LHCN-M2 (cell line): ENCODE measurements around the gene SIVA1. TPM values are rescaled to one million over a fixed set of nuclear protein-coding genes. Genes with fewer than 3 reads are reported as not detected.

Experiments used
- DNase-seq: peaks from one replicate; pipeline ENCODE4 v3.0.0-alpha.2; 2012; ENCODE audit warnings: low read depth
- total RNA-seq: library from RNA; depleted of rRNA; stranded (reverse); fragments of >200 nt; gene quantifications from 2 replicates; pipeline ENCODE4 v1.2.3, GENCODE V29; 2014

The SIVA1 gene
- total RNA-seq, 1 experiment from 2014 or later: 317 TPM

DNA sequence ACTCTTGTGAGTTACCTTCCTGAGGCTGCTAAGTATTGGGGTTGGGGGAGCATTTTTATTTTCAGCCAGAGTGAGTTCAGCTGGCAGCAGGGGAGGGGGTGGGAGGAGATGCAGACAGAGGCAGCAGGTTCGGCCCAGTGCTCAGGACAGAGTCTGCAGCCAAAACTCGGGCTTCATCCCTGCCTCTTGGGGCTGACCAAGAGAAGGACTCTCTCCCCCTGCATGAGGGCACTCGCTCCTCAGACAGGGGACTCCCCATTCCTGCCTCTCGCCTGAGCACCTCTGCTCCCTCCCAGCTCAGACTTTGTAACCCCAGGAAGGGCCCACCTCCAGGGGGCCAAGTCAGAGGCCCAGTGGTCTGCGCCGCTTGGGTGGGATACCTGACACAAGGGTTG lies 43.7 kb downstream of the SIVA1 start:
- no peak for DNase-seq

DNA sequence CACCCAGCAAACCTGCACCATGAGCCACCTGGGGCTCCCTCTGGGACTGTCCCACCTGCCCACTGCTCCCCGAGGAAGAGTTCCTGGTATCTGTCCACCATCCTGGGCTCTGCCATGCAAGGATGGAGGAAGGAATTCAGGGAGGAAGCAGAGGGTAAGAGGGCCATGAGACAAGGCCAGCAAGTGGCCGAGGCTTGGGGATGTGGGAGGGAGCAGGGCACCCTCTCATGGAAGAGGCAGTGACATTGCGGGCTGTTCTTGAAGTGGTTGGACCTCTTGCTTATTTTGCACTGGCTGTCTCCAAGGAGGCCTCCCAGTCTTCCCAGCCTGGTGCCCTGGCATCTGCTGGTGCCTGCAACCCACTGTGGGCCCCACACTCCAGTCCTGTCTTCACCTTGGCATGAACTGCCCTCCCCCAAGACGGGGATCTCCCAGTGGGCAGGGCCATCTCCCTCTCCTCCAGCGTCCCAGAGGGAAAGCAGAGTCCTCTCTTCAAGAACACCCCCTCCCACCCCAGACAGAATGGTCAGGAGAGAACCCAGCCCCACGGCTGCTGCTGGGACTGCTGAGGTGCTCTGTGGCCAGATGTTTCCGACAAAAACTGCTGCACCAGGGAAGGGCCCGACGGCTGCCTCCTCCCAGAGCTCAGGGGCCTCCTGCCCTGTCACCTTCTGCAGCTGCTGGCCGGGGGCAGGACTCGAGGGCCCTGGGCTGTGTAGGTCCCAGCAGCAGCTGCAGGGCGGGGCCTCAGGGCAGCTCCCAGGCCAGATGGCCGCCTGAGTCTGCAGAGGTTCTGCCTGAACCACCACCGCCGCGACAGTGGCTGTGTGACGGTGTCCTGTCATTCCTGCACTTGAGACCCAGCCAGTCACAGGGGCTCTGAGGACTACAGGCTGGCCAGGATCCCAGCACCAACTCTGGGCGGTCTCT lies 44.4 kb downstream of the SIVA1 start:
- peak; percentile 68 for DNase-seq

DNA sequence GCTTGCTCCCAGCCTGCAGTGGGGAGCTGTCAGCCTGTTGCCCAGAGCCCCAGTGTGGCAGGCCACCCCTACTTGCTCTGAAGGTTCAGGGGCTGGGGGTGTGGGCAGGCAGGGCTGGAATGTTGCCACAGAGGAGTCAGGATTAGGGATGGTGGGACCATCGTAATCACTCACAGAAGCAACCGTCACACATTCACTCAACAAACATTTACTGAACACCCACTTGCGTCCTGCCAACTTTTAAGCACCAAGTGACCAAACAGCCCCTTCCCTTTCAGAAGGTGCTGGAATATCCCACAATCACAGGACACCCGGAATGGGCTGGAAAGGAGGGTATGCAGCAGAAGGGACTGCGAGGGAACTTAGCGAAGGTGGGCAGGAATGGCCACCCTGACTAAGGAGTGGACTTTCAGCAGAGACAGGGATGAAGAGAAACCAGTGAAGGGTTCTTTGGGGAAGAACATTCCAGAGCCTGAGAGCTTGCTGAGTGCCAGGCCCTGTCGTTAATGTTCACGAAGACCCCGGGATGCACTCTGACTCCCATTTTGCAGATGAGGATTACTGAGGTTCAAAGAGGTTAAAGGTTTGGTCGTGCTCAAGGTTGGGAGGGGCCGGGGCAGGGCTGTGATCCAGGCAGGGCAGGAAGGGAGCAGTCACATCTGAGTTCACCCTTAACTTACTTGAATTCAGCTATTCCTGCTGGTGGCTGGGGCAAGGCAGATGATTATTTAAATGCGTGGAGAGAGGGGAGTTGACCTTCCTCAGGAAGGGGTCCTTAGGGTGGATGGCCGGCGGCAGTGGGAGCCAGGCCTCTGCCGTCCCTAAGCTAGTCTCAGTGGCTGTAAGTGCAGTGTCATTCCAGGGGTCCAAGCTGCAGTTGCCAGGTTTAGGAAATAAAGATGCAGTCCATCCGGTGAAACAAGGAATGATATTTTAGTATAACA lies 45.6 kb downstream of the SIVA1 start:
- no peak for DNase-seq

DNA sequence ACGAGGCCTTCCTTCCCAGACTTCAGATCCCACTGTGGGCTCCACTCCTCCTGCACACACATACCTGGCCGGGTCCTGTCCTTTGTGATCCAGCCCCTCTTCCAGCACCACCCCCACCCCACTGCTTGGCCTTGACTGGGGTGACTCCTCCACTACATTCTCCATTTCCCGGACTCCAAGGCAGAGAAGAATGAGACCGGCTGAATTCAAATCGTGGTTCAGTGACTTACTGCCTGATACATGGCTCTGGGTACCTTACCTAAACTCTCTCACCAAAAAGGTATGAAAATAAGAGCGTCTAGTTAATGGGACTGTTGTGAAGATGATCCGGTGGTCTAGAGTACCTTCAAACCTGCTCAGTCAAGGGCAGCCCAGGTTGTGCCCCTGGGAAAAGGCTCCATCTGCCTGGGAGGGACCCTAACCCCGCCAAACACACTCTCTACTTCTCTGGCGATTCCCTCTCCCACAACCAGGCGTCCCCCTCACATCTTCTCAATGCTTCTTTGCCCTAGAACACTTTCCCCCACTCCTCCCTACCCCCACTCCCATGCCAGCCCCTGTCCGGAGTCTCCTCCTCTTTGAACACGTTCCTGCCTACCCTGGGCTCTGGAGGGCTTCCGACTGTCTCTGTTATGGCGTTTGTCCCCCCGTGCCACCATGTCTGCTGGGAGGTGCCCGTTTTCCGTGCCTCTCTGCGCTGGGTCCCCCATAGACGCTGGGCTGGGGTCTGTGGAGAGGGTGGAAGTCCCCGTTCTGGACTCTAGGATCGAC lies 46.5 kb downstream of the SIVA1 start:
- no peak for DNase-seq

DNA sequence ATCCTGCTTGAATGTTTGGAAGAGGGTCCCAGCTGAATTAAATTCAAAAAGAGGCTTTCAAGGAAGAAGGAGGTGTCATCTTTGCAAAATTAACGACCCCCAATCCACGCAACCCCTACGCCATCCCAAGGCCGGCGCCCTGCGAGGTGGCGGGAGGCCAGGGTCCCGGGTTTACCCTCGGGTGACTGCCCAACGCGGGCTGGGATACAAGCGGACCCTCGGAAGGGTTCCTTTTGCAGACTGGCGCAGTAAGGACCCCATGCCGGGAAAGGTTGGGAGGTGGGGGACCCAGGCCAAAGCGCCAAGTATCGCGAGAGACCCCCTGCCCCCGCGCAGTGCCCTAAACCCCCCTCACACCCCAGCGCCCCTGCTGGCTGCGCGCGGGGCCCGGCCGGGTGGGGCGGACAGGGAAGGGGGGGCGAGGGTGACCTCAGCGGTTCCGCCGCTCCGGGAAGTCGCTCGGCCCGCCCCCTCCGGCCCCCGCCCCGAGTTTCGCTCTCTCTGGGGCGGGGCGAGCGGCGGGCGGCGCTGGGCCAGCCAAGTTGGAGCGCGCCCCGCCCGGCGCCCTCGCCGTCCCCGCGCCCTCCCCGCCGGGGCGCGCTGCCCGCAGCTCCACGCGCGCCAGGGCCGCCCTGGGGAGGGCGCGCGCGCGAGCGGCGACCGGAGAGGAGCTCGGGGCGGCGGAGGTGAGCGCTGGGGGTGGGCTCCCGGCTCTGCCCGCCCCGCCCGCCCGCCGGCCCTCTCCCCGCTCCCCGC lies 47.2 kb downstream of the SIVA1 start:
- DNase-seq: peak; percentile 46

DNA sequence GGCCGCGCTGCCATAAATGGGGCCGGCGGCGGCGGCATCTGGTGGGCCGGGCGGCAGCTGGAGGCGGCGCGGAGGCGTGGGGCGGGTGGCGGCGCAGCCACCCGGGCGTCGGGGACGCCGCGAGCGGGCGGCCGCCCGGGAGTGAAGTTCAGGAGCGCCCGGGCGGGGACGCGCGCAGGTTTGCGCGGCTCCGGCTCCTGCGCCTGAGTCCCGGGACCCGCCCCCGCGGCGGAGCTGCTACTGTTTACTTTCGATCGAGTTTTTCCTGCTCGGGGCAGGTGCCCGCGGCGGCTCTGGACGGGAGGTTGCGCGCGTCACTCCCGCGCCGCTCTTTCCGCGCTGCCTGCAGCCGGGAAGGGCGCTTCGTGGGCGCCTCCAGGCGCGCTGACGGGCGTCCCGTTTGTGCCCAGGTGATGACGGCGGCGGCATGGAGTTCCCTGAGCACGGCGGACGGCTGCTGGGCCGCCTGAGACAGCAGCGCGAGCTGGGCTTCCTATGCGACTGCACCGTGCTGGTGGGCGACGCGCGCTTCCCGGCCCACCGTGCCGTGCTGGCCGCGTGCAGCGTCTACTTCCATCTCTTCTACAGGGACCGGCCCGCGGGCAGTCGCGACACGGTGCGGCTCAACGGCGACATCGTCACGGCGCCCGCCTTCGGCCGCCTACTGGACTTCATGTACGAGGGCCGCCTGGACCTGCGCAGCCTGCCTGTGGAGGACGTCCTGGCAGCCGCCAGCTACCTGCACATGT lies 48.0 kb downstream of the SIVA1 start, which contains the start of gene ZBTB42:
Gene ZBTB42, plus strand, starts transcription at position 331 of the 749 bp plus-strand sequence. Its CDS starts 97 bp downstream, at position 428.
- DNase-seq: peak; percentile 32

DNA sequence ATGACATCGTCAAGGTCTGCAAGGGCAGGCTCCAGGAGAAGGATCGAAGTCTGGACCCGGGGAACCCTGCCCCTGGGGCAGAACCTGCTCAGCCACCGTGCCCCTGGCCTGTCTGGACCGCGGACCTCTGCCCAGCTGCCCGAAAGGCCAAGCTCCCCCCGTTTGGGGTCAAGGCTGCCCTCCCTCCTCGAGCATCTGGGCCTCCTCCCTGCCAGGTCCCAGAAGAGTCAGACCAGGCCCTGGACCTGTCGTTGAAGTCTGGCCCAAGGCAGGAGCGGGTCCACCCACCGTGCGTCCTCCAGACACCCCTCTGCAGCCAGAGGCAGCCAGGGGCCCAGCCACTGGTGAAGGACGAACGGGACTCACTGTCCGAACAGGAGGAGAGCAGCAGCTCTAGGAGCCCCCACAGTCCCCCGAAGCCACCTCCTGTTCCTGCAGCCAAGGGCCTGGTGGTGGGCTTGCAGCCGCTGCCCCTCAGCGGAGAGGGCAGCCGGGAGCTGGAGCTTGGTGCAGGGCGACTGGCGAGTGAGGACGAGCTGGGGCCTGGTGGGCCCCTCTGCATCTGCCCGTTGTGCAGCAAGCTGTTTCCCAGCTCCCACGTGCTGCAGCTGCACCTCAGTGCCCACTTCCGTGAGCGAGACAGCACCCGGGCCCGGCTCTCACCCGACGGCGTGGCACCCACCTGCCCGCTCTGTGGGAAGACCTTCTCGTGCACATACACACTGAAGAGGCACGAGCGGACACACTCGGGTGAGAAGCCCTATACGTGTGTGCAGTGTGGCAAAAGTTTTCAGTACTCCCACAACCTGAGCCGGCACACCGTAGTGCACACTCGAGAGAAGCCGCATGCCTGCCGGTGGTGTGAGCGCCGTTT lies 48.8 kb downstream of the SIVA1 start:
- no peak for DNase-seq

DNA sequence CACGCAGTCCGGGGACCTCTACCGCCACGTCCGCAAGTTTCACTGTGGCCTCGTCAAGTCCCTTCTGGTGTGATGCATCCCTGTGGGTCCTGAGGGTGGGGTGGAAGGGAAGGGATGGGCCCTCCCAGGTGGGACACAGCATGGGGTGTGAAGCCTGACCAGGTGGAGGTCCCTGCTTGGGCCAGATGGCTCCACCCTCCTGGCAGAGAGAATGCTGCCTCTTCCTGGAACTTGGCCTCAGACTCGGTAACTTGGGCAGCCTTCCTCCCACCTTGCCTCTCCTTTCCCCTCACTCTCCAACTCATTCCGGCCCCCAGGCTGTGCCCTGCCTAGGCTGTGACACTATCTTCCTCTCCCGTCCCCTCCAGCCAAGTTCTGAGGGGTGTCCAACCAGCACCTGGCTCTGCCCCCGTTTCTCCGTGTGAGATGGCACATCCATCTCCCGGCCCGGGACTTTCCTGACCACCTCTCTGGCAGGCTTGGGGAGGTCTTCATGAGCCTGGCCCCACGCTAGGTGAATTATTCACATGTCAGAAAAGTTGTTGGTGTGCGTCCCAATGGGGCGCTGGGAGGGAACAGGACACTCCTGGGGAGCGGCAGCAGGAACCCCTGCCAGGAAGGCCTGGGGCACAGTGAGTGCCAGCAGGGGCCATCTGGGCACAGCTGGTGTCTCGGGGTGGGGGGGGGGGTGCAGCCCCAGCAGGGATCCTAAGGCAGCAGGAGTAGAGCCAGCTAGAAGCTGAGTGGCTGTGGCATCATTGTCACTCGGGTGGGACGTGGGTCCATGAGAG lies 49.6 kb downstream of the SIVA1 start:
- no peak for DNase-seq

DNA sequence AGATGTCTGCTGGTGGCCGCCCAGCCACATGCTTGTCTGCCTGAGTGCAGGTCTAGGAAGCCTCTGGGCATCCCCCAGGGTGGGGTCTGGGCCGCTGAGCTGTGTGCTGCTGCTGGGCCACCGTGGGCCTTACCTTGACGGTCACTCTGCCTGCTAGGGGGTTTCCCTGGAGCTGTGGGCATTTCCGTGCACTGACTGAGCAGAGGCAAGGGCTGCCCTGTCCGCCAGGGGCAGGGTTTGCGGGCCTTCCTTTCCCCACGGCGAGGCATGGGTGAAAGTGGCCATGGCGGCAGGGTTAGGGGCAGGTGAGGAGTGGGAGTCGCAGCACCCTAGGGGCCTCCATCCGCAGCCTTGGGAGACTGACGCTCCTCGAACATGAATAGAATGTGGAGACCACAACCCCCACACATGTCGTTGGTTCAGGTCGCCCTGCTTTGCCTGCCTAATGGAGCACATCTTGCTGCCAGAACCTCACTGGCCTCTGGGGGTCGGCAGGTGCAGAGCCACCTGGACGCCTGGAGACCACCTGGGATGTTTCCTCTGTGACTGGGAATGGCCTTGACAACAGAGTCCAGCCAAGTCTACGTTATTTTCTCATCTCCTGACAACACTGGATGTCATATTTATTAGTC lies 50.4 kb downstream of the SIVA1 start:
- DNase-seq: no peak

DNA sequence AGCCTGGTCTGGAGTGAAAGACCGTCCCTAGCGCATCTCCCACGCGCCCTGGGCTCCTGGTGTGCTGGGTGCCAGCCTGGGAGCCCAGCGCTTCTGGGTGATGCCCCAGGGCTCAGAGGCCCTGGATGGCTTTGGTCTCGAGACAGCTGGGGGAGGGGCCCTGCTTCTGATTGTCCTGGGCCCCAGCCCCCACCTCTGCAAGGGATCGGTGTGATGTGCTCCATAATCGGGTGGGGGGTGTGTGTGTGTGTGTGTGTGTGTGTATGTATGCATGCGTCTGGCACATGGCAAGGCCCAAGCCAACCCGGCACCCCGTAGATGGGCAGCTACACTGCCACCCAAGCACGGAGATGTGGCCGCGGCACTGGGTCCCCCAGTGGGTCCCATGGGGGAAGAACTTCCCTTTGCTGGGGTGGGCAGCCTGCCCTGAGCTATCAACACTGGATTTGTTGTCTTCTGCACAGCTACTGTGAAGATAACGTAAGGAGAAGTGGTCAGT lies 51.0 kb downstream of the SIVA1 start:
- no peak for DNase-seq

DNA sequence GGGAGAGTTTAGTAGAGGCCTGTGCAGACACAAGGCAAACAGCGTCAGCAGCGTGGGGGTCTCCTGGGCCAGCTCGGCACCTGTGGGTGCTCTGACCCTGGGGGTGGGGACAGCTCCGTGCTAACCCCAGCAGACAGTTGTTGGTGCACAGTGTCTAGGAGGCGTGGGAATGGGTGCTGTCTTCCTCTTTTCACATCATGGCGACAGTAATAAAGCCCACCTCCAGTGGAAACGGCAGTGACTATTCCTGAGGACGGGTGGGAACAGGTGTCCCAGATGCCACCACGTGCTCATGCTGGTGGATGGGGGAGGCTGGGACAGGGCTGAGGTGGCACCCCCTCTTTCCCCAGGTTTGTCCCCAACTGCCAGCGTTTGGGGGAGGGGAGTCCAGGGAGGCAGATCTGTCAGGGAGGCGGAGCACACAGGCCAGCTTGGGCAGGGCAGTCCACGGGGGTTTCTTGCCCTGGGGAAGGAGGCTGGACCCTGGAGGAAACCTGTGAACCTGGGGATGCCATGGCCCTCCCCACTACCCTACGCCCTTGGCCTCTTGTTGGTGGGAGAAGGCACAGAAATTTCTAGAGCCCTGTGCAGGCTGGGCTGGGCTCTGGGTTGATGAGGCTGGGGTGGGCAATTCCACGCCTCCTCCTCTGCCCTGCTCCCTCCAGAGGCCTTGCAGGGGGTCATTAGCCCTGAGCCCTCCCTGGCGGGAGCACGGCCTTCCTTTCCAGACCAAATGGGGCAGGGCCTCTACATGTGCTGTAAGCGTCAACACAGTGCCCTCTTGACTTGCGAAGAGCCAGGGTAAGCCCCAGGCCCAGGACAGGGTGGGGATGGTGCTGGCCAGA lies 51.8 kb downstream of the SIVA1 start:
- DNase-seq: no peak

DNA sequence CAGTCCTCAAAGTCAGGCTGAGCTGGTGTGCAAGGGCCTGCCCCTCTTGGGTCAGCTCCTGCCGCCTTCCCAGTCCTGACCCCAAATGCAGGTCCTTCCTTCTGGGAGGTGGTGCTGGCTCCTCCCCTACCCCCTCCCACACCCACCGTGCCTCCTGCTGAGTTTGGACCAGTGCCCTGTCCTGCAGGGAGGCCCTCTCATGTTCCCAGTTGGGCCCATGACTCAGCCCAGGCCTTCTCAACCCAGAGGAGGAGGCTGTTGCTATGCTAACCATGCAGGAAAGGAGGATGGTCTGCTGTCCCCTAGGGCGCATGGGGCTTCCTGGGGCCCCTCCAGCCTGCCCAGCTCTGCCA lies 52.4 kb downstream of the SIVA1 start:
- DNase-seq: peak; percentile 82

DNA sequence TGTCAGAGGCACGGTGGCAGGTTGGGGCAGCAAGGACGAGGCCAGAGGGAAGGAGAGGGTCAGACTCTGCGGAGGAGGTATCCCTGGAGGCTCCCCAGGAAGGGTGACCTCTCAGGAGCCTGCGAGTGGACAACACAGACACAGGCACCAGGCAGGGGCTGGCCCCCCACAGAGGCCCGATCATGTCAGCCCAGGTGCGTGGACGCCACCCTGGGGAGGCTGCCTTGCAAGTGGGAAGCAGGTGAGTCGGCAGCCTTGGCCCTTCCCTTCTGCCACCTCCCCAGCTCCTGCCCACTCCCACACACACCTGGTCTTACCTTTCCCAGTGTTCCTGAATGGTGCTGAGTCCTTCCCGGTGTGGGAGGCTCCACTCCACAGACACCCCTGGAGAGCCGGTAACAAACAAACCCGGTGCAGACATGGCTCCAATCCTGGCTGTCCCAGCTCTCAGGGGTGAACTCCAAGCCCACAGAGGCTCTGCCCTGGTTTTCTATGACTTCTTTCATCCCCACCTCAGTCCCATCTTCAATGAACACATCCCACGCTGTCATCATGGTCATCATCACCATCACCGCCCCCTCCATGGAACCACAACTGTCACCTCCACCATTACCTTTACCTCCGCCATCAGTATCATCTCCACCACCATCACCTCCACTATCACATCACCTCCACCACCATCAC lies 53.1 kb downstream of the SIVA1 start:
- DNase-seq: no peak

DNA sequence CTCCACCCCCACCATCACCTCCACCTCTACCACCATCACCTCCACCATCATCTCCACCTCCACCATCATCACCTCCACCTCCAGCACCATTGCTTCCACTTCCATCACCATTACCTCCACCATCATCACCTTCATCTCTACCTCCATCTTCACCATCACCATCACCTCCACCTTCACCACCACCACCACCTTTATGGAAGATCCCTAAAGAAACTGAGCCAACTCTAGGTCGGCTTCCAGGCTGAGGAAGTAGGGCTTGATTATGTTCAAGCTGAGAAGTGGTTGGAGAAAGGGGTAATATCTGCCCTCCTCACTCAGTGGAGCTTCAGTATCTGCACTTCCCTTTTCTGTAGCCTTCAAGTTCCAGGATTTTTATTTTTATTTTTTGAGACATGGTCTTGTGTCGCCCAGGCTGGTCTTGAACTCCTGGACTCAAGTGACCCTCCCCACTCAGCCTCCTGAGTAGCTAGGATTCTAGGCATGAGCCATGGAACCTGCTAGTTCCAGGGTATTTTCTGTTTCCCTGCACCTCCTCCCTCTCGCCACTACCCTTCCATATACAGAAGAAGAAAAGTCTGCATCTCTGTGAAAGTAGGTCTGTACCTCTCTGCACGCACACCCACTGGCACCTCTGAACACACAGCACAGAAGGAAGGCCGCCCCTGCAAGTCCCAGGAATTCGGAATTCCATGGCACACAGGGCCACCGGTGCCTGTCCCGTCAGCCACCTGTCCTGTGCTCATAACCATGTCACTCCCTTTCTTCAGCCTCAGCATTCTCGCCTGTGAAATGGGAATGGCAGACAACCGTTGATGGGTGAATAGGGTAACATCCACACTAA lies 53.9 kb downstream of the SIVA1 start:
- DNase-seq: no peak

DNA sequence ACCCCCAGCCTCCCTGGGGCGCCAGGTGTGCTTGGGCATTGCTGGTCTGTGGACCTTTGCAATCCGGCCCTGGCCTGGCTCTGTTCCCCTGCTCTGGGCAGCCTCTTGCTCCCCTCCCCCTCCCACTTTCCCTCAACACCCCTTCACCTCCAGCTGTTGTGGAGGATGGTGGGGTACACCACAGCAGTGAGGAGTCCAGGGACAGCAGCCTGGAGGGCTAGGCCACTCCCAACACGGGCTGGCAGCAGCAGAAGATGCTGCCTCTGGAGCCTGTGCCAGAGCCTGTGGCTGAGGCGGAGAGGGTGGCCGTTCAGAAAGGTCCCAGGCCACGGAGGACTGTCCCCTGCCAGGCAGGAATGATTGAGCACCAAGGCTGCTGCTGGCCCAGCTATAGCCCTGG lies 55.5 kb downstream of the SIVA1 start:
- no peak for DNase-seq
